GM19351 (cell line): ENCODE results near the gene ANG.
A peak's percentile ranks its signal among the peaks of the same experiment; 100 is the strongest.
"Not testable (repeated sequence)": the region's sequence is repeated elsewhere in the genome, so short reads cannot be mapped to it uniquely, and the experiment has no call there.

Experiments
- ATAC-seq: cut with Tn5 transposase; IDR thresholded peaks from one replicate; pipeline ENCODE4 v1.9.1; 2021; ENCODE audit warnings: mild to moderate bottlenecking, moderate library complexity; ENCODE audit not compliant: unreplicated experiment

ANG gene

GRCh38 chr14:20688167-20688839 is at the start of gene ANG:
Gene ANG, plus strand, starts transcription at chr14:20688764. Its CDS starts 4,801 bp downstream, at chr14:20693565.
- ATAC-seq, result no peak

GRCh38 chr14:20641591-20641990 is 47.0 kb upstream of the ANG start, which contains the start of gene OR6S1:
Gene OR6S1, minus strand, starts transcription at chr14:20641691. Its CDS starts 0 bp downstream, at chr14:20641691.
- ATAC-seq, result no peak

GRCh38 chr14:20642182-20642581 is 46.4 kb upstream of the ANG start:
- ATAC-seq, result no peak

- ATAC-seq, result not testable (repeated sequence)
Measured at GRCh38 chr14:20642755-20643154, 45.8 kb upstream of the ANG start.

GRCh38 chr14:20644520-20644919 is 44.0 kb upstream of the ANG start:
- no peak for ATAC-seq

- ATAC-seq, result no peak
Measured at GRCh38 chr14:20645481-20645880, 43.1 kb upstream of the ANG start.

- peak; percentile 61 for ATAC-seq
Measured at GRCh38 chr14:20652996-20653975, 35.3 kb upstream of the ANG start.

GRCh38 chr14:20655851-20656250 is 32.7 kb upstream of the ANG start:
- no peak for ATAC-seq

GRCh38 chr14:20656274-20656673 is 32.3 kb upstream of the ANG start:
- no peak for ATAC-seq

- no peak for ATAC-seq
Measured at GRCh38 chr14:20657216-20658211, 31.1 kb upstream of the ANG start.

GRCh38 chr14:20658246-20658645 is 30.3 kb upstream of the ANG start:
- no peak for ATAC-seq

- ATAC-seq, result no peak
Measured at GRCh38 chr14:20659336-20659735, 29.2 kb upstream of the ANG start.

- ATAC-seq, result no peak
Measured at GRCh38 chr14:20659813-20660395, 28.7 kb upstream of the ANG start.

- ATAC-seq, result no peak
Measured at GRCh38 chr14:20661197-20661596, 27.4 kb upstream of the ANG start.

- ATAC-seq, result no peak
Measured at GRCh38 chr14:20662968-20663732, 25.4 kb upstream of the ANG start.

- not testable (repeated sequence) for ATAC-seq
Measured at GRCh38 chr14:20666400-20666961, 22.1 kb upstream of the ANG start.

- ATAC-seq, result peak; percentile 76
Measured at GRCh38 chr14:20667957-20668356, 20.6 kb upstream of the ANG start.

GRCh38 chr14:20668969-20669368 is 19.6 kb upstream of the ANG start:
- no peak for ATAC-seq

- no peak for ATAC-seq
Measured at GRCh38 chr14:20671597-20672283, 16.8 kb upstream of the ANG start.
